OCI-LY7 (cell line): Measurements from ENCODE around the gene PFKFB3. TPM values are rescaled to one million over a fixed set of nuclear protein-coding genes. Genes with fewer than 3 reads are reported as not detected.
"Not testable (repeated sequence)": the region's sequence is repeated elsewhere in the genome, so short reads cannot be mapped to it uniquely, and the experiment has no call there.

Source experiments
- BruUV-seq: library from RNA; stranded (reverse); fragments of 400-500 nt; replicated peaks from 2 replicates; lab custom pipeline; 2021; lab: Mats Ljungman, UMichigan
- CTCF ChIA-PET: fragments of 300-600 bp; sonication (Branson Sonifier 250); formaldehyde crosslinking; loops from one replicate; lab custom pipeline; 2022; ENCODE audit warnings: antibody characterized with exemption; ENCODE audit not compliant: unreplicated experiment; lab: Charles Lee
- POLR2A ChIA-PET: fragments of 300-600 bp; sonication (Branson Sonifier 250); formaldehyde crosslinking; loops from one replicate; lab custom pipeline; 2022; ENCODE audit warnings: antibody characterized with exemption; lab: Charles Lee
- DNase-seq: peaks from one replicate; pipeline ENCODE4 v3.0.0-alpha.2; 2015; ENCODE audit warnings: low spot score
- H2AFZ ChIP-seq: fragments of 200-600 bp; sonication (generic), shearing (Covaris generic); 2 replicates; pipeline ENCODE4 v1.6.1; 2014; ENCODE audit warnings: mild to moderate bottlenecking, antibody characterized with exemption, low read length, moderate library complexity
- H3K27ac ChIP-seq: fragments of 200-600 bp; sonication (generic); 2 replicates; pipeline ENCODE4 v1.5.1; 2014; ENCODE audit warnings: mixed run types, low read depth, mild to moderate bottlenecking, moderate library complexity, low read length, inconsistent platforms; ENCODE audit not compliant: poor library complexity, severe bottlenecking
- H3K36me3 ChIP-seq: fragments of 200-600 bp; sonication (generic); 2 replicates; pipeline ENCODE4 v1.6.1; 2014; ENCODE audit warnings: mild to moderate bottlenecking, antibody characterized with exemption, low read length, moderate library complexity, mixed read lengths; ENCODE audit not compliant: insufficient read depth
- H3K4me1 ChIP-seq: fragments of 200-600 bp; sonication (generic); 2 replicates; pipeline ENCODE4 v1.5.1; 2014; ENCODE audit warnings: mild to moderate bottlenecking, low read length; ENCODE audit not compliant: insufficient read depth, poor library complexity, severe bottlenecking
- H3K4me2 ChIP-seq: fragments of 200-600 bp; sonication (generic); 2 replicates; pipeline ENCODE4 v1.6.1; 2014; ENCODE audit warnings: mild to moderate bottlenecking, low read length
- H3K4me3 ChIP-seq: fragments of 200-600 bp; sonication (generic); 2 replicates; pipeline ENCODE4 v1.5.1; 2014; ENCODE audit warnings: mild to moderate bottlenecking, low read depth, low read length; ENCODE audit not compliant: poor library complexity, severe bottlenecking
- H3K79me2 ChIP-seq: fragments of 200-600 bp; sonication (generic); 2 replicates; pipeline ENCODE4 v1.6.1; 2016; ENCODE audit warnings: low read depth, mild to moderate bottlenecking, low read length, moderate library complexity, mixed read lengths; ENCODE audit not compliant: insufficient read depth
- H3K9me2 ChIP-seq: fragments of 200-600 bp; sonication (generic); 2 replicates; pipeline ENCODE4 v1.6.1; 2016; ENCODE audit warnings: mild to moderate bottlenecking, low read length, mixed read lengths; ENCODE audit not compliant: insufficient read depth
- H3K9me3 ChIP-seq: fragments of 200-600 bp; sonication (generic); 2 replicates; pipeline ENCODE4 v1.6.1; 2014; ENCODE audit warnings: mild to moderate bottlenecking, mixed run types, low read length, mixed read lengths
- H4K20me1 ChIP-seq: fragments of 200-600 bp; sonication (generic); 2 replicates; pipeline ENCODE4 v1.6.1; 2014; ENCODE audit warnings: mild to moderate bottlenecking, antibody characterized with exemption, low read length, moderate library complexity, mixed read lengths; ENCODE audit not compliant: insufficient read depth
- CTCF ChIP-seq: fragments of 200-600 bp; sonication (generic); conservative IDR thresholded peaks from 2 replicates; pipeline ENCODE4 v1.5.1; 2014; ENCODE audit warnings: mild to moderate bottlenecking, antibody characterized with exemption, low read length, moderate library complexity, mixed read lengths
- EZH2phosphoT487 ChIP-seq: fragments of 200-600 bp; sonication (generic); IDR thresholded peaks from 2 replicates; pipeline ENCODE4 v1.6.1; 2018; ENCODE audit warnings: low read depth, borderline replicate concordance, mild to moderate bottlenecking, mixed run types, antibody characterized with exemption, low read length, moderate library complexity, mixed read lengths
- intact Hi-C: fragments of 100-400 bp; cut with micrococcal nuclease; formaldehyde crosslinking; loops from one replicate; pipeline ENCODE4 v1.10.0; 2022; ENCODE audit not compliant: unreplicated experiment
- total RNA-seq, 2 experiments: library from RNA; depleted of rRNA in 1 of 2; stranded (reverse); fragments of >200 nt in 1 of 2; shearing (Covaris generic) in 1 of 2; gene quantifications; 2 replicates each; pipeline ENCODE4 v1.2.3, GENCODE V29; 2014 to 2022

PFKFB3 gene
- total RNA-seq, 2 experiments from 2014 or later, result 33.7 to 50.7 TPM

DNA sequence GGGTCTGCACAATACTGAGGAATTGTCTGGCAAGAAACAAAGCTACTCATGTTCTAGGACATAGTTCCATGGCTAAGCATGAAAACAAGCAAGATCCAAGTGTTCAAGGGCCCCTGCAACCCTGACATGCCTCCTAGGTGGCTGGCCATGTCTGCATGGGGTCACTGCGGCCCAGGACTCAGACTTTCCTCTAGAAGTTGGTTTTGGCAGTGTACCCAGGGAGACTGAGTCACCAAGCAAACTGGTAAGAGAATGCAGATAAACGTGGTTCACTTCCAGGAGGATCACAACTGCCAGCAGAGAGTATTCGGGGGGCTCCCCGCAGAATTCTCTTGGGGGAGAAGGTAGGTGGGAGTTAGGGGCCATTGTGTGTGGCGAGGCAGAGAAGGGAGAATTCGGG lies 7.4 kb upstream of the PFKFB3 start:
- intact Hi-C loops, result no loop called here
- H3K79me2 ChIP-seq, result no peaks in the 10 kb centered on the region
- no peak for TF ChIP-seq EZH2phosphoT487
- TF ChIP-seq CTCF, result no peak
- no TSS peak for BruUV-seq
- no peaks in the 10 kb centered on the region for H3K36me3 ChIP-seq
- no peak overlapping the region for H3K4me3 ChIP-seq
- H3K9me2 ChIP-seq, result no peaks in the 10 kb centered on the region
- ChIA-PET CTCF (interaction anchor here (0.7 kb wide), 1 partner anchor 123 kb away, joined by 3 read pairs; no protein-coding TSS in a partner anchor), POLR2A (interaction anchor here (0.7 kb wide), 4 partner anchors 44 to 644 kb away, joined by 3 to 4 read pairs (median 3); no protein-coding TSS in a partner anchor)
- no peak for DNase-seq
- H2AFZ ChIP-seq, result no peak overlapping the region
- no peak overlapping the region for H3K4me2 ChIP-seq
- peaks cover 29% of the 10 kb centered on the region for H3K4me1 ChIP-seq
- H4K20me1 ChIP-seq, result no peaks in the 10 kb centered on the region
- no peak overlapping the region for H3K27ac ChIP-seq
- no peaks in the 10 kb centered on the region for H3K9me3 ChIP-seq

DNA sequence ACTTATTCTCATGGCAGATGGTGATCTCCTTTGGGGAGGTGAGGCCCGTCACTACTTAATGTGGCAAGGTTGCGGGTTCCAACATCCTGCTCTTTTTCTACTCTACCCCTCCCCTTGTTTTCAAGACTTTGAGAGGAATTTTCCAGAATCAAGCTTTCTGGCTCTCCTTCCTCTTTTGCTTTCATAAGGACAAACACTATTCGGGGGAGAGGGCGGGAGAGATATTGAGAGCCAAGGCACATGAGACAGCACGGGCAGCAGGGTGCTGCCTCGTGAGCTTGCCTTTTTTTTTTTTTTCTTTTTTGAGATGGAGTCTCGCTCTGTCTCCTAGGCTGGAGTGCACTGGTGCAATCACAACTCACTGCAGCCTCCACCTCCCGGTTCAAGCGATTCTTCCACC lies 6.9 kb upstream of the PFKFB3 start:
- intact Hi-C loops, result no loop called here
- H3K9me2 ChIP-seq, result no peaks in the 10 kb centered on the region
- no peak overlapping the region for H3K4me2 ChIP-seq
- no peaks in the 10 kb centered on the region for H3K79me2 ChIP-seq
- BruUV-seq, result no TSS peak
- no peak overlapping the region for H3K4me3 ChIP-seq
- DNase-seq, result no peak
- H3K27ac ChIP-seq, result no peak overlapping the region
- TF ChIP-seq CTCF (no peak), EZH2phosphoT487 (no peak)
- no peaks in the 10 kb centered on the region for H3K36me3 ChIP-seq
- CTCF ChIA-PET, result interaction anchor here (0.7 kb wide), 1 partner anchor 124 kb away, joined by 3 read pairs; no protein-coding TSS in a partner anchor
- H4K20me1 ChIP-seq, result no peaks in the 10 kb centered on the region
- H2AFZ ChIP-seq, result no peak overlapping the region
- H3K4me1 ChIP-seq, result peaks cover 34% of the 10 kb centered on the region
- POLR2A ChIA-PET, result interaction anchor here (0.7 kb wide), 2 partner anchors 44 to 144 kb away, joined by 3 read pairs; no protein-coding TSS in a partner anchor
- no peaks in the 10 kb centered on the region for H3K9me3 ChIP-seq

DNA sequence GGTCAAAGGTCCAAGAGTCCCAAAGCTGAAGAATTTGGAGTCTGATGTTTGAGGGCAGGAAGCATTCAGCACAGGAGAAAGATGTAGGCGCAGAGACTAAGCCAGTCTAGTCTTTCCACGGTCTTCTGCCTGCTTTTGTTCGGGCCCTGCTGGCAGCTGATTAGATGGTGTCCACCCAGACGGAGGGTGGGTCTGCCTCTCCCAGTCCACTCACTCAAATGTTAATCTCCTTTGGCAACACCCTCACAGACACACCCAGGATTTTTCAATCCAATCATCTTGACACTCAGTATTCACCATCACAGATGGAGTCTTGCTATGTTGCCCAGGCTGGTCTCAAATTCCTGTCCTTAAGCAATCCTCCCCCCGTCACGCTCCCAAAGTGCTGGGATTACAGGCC lies 6.2 kb upstream of the PFKFB3 start:
- H3K27ac ChIP-seq, H2AFZ ChIP-seq, POLR2A ChIA-PET, H3K4me3 ChIP-seq, H3K4me2 ChIP-seq, H3K9me3 ChIP-seq, H3K9me2 ChIP-seq, H3K79me2 ChIP-seq, H3K36me3 ChIP-seq, DNase-seq, intact Hi-C loops, CTCF ChIA-PET, BruUV-seq, H4K20me1 ChIP-seq: not testable (repeated sequence)
- H3K4me1 ChIP-seq, result peaks cover 37% of the 10 kb centered on the region
